A549 treated with AZD2906 at 1 μM for 4 hours (cell line): ENCODE data around the gene TRIM73. TPM values are rescaled to one million over a fixed set of nuclear protein-coding genes. Genes with fewer than 3 reads are reported as not detected.

Experiments
- total RNA-seq: library from RNA; stranded (reverse); fragments of 200-300 nt; extraction: Qiagen RNA extraction; gene quantifications from 5 replicates; pipeline ENCODE4 v1.2.3, GENCODE V29; 2022

TRIM73 gene
- 1.3 to 1.8 TPM (median 1.6 TPM) in 5 replicates for total RNA-seq

GRCh38 chr7:75395329-75395728 is at the start of gene TRIM73:
TRIM73 (plus strand) TSS chr7:75395629; CDS start chr7:75398934, 3,305 bp downstream.

Other genes starting within 250 kb of the TRIM73 start
- gene POM121C, start 90.7 kb downstream of the TRIM73 start, total RNA-seq, result 32.9 to 39.6 TPM (median 37.1 TPM) in 5 replicates
- gene SPDYE5, start 96.7 kb downstream of the TRIM73 start, total RNA-seq, result not detected in 5 replicates